GM23338 (cell line): ENCODE measurements around the gene NCOA7. TPM values are rescaled to one million over a fixed set of nuclear protein-coding genes. Genes with fewer than 3 reads are reported as not detected.

ENCODE experiments used
- ATAC-seq: fragments of 200-7000 bp; cut with Tn5 transposase; 3 replicates; pipeline ENCODE4 v1.9.1; 2020
- DNase-seq: peaks from one replicate; pipeline ENCODE4 v3.0.0-alpha.2; 2015; ENCODE audit warnings: low spot score
- H2AFZ ChIP-seq: fragments of 200-600 bp; sonication (generic); 2 replicates; pipeline ENCODE4 v1.8.0; 2016; ENCODE audit warnings: antibody characterized with exemption, mild to moderate bottlenecking, moderate library complexity
- H3F3A ChIP-seq: fragments of 200-600 bp; sonication (generic); replicated peaks from 2 replicates; pipeline ENCODE4 v1.8.0; 2017; ENCODE audit warnings: antibody characterized with exemption, mixed run types, low read depth
- H3K27ac ChIP-seq: fragments of 200-600 bp; sonication (generic); 2 replicates; pipeline ENCODE4 v1.6.1; 2016; ENCODE audit warnings: low read depth
- H3K27me3 ChIP-seq: fragments of 200-600 bp; sonication (generic); 2 replicates; pipeline ENCODE4 v1.8.0; 2016; ENCODE audit warnings: mild to moderate bottlenecking, mixed run types, moderate library complexity; ENCODE audit not compliant: insufficient read depth
- H3K36me3 ChIP-seq: fragments of 200-600 bp; sonication (generic); 2 replicates; pipeline ENCODE4 v1.8.0; 2016; ENCODE audit warnings: mild to moderate bottlenecking; ENCODE audit not compliant: insufficient read depth
- H3K4me1 ChIP-seq: fragments of 200-600 bp; sonication (generic); 2 replicates; pipeline ENCODE4 v1.8.0; 2016; ENCODE audit warnings: mild to moderate bottlenecking, moderate library complexity; ENCODE audit not compliant: insufficient read depth
- H3K4me2 ChIP-seq: fragments of 200-600 bp; sonication (generic); 2 replicates; pipeline ENCODE4 v1.7.1; 2017; ENCODE audit warnings: mixed run types
- H3K4me3 ChIP-seq: fragments of 200-600 bp; sonication (generic); 2 replicates; pipeline ENCODE4 v1.6.1; 2016; ENCODE audit warnings: mixed run types
- H3K79me2 ChIP-seq: fragments of 200-600 bp; sonication (generic); replicated peaks from 2 replicates; pipeline ENCODE4 v1.8.0; 2017; ENCODE audit warnings: mild to moderate bottlenecking; ENCODE audit not compliant: insufficient read depth
- H3K9me2 ChIP-seq: fragments of 200-600 bp; sonication (generic); 2 replicates; pipeline ENCODE4 v1.8.0; 2017; ENCODE audit not compliant: insufficient read depth
- H4K20me1 ChIP-seq: fragments of 200-600 bp; sonication (generic); replicated peaks from 2 replicates; pipeline ENCODE4 v1.8.0; 2017; ENCODE audit warnings: mild to moderate bottlenecking; ENCODE audit not compliant: insufficient read depth
- H3K27ac Mint-ChIP-seq: 2 replicates; pipeline ENCODE4 v1.8.0; 2020; ENCODE audit warnings: inconsistent platforms, mild to moderate bottlenecking, moderate library complexity, mixed read lengths
- H3K27me3 Mint-ChIP-seq: 3 replicates; pipeline ENCODE4 v1.8.0; 2022; ENCODE audit warnings: low read depth, mild to moderate bottlenecking, moderate library complexity, mixed read lengths, inconsistent platforms; ENCODE audit not compliant: insufficient read depth, poor library complexity
- H3K36me3 Mint-ChIP-seq: 3 replicates; pipeline ENCODE4 v1.8.0; 2021; ENCODE audit warnings: low read depth, mild to moderate bottlenecking, inconsistent platforms, moderate library complexity, mixed read lengths
- H3K4me1 Mint-ChIP-seq: 3 replicates; pipeline ENCODE4 v1.8.0; 2020; ENCODE audit warnings: mild to moderate bottlenecking, inconsistent platforms, mixed read lengths
- H3K4me3 Mint-ChIP-seq: 3 replicates; pipeline ENCODE4 v1.8.0; 2021; ENCODE audit warnings: moderate library complexity, mild to moderate bottlenecking, inconsistent platforms, mixed read lengths
- H3K9me3 Mint-ChIP-seq: 3 replicates; pipeline ENCODE4 v1.8.0; 2020; ENCODE audit warnings: moderate library complexity, mild to moderate bottlenecking, inconsistent platforms, mixed read lengths
- JUNB ChIP-seq: IDR thresholded peaks from one replicate; pipeline ENCODE4 v1.6.1; 2016; ENCODE audit warnings: antibody characterized with exemption; ENCODE audit not compliant: unreplicated experiment
- POLR2AphosphoS5 ChIP-seq: IDR thresholded peaks from 2 replicates; pipeline ENCODE4 v1.6.1; 2016; ENCODE audit warnings: antibody characterized with exemption, low read depth
- STAT1 ChIP-seq: IDR thresholded peaks from one replicate; pipeline ENCODE4 v1.6.1; 2016; ENCODE audit warnings: antibody characterized with exemption; ENCODE audit not compliant: unreplicated experiment
- ZNF331 ChIP-seq: fragments of 250-450 bp; sonication (Bioruptor Pico); IDR thresholded peaks from 2 replicates; pipeline ENCODE4 v1.5.0; 2020; ENCODE audit warnings: low read depth, mild to moderate bottlenecking, moderate library complexity
- polyA plus RNA-seq: library from polyadenylated mRNA; unstranded; fragments of >200 nt; fragmentation: Nextera tagmentation; extraction: Ambion mirVana; gene quantifications from 2 replicates; pipeline ENCODE4 v1.2.1, GENCODE V29; 2016
- total RNA-seq: library from RNA; depleted of rRNA; stranded (reverse); fragments of >200 nt; shearing (Covaris generic); gene quantifications from 2 replicates; pipeline ENCODE4 v1.2.3, GENCODE V29; 2014
- TF ChIP-seq, protein P1 (sequence below): IDR thresholded peaks from 2 replicates; pipeline ENCODE4 v1.6.1; 2016; ENCODE audit warnings: antibody characterized with exemption
- TF ChIP-seq, protein P2 (sequence below): fragments of 250-450 bp; sonication (Bioruptor Pico); IDR thresholded peaks from 2 replicates; pipeline ENCODE4 v1.5.0; 2020; ENCODE audit warnings: mild to moderate bottlenecking, moderate library complexity

NCOA7 gene
- total and polyA plus RNA-seq, 2 experiments from 2014 or later: 9.3 to 15.7 TPM

- H4K20me1 ChIP-seq: no peaks in the 10 kb centered on the region
- H3K27ac Mint-ChIP-seq: no peak overlapping the region
- no peak overlapping the region for H3K4me3 ChIP-seq
- H3K36me3 Mint-ChIP-seq: no peaks in the 10 kb centered on the region; the same call in 2 of the 3 replicates
- no peaks in the 10 kb centered on the region for H3K36me3 ChIP-seq
- ATAC-seq: no peak
- no peak overlapping the region for H3K4me2 ChIP-seq
- peaks cover 5% of the 10 kb centered on the region; the same call in 1 of the 2 replicates for H3K4me1 ChIP-seq
- H3K4me3 Mint-ChIP-seq: no peak overlapping the region
- no peaks in the 10 kb centered on the region for H3K9me3 Mint-ChIP-seq
- no peak overlapping the region for H2AFZ ChIP-seq
- H3K27me3 Mint-ChIP-seq: peaks cover 1% of the 10 kb centered on the region
- TF ChIP-seq POLR2AphosphoS5 (no peak), STAT1 (no peak), ZNF331 (CRISPR knock-in tag) (no peak), JUNB (no peak)
- TF ChIP-seq, protein P1, sequence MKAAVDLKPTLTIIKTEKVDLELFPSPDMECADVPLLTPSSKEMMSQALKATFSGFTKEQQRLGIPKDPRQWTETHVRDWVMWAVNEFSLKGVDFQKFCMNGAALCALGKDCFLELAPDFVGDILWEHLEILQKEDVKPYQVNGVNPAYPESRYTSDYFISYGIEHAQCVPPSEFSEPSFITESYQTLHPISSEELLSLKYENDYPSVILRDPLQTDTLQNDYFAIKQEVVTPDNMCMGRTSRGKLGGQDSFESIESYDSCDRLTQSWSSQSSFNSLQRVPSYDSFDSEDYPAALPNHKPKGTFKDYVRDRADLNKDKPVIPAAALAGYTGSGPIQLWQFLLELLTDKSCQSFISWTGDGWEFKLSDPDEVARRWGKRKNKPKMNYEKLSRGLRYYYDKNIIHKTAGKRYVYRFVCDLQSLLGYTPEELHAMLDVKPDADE: no peak
- TF ChIP-seq, protein P2, sequence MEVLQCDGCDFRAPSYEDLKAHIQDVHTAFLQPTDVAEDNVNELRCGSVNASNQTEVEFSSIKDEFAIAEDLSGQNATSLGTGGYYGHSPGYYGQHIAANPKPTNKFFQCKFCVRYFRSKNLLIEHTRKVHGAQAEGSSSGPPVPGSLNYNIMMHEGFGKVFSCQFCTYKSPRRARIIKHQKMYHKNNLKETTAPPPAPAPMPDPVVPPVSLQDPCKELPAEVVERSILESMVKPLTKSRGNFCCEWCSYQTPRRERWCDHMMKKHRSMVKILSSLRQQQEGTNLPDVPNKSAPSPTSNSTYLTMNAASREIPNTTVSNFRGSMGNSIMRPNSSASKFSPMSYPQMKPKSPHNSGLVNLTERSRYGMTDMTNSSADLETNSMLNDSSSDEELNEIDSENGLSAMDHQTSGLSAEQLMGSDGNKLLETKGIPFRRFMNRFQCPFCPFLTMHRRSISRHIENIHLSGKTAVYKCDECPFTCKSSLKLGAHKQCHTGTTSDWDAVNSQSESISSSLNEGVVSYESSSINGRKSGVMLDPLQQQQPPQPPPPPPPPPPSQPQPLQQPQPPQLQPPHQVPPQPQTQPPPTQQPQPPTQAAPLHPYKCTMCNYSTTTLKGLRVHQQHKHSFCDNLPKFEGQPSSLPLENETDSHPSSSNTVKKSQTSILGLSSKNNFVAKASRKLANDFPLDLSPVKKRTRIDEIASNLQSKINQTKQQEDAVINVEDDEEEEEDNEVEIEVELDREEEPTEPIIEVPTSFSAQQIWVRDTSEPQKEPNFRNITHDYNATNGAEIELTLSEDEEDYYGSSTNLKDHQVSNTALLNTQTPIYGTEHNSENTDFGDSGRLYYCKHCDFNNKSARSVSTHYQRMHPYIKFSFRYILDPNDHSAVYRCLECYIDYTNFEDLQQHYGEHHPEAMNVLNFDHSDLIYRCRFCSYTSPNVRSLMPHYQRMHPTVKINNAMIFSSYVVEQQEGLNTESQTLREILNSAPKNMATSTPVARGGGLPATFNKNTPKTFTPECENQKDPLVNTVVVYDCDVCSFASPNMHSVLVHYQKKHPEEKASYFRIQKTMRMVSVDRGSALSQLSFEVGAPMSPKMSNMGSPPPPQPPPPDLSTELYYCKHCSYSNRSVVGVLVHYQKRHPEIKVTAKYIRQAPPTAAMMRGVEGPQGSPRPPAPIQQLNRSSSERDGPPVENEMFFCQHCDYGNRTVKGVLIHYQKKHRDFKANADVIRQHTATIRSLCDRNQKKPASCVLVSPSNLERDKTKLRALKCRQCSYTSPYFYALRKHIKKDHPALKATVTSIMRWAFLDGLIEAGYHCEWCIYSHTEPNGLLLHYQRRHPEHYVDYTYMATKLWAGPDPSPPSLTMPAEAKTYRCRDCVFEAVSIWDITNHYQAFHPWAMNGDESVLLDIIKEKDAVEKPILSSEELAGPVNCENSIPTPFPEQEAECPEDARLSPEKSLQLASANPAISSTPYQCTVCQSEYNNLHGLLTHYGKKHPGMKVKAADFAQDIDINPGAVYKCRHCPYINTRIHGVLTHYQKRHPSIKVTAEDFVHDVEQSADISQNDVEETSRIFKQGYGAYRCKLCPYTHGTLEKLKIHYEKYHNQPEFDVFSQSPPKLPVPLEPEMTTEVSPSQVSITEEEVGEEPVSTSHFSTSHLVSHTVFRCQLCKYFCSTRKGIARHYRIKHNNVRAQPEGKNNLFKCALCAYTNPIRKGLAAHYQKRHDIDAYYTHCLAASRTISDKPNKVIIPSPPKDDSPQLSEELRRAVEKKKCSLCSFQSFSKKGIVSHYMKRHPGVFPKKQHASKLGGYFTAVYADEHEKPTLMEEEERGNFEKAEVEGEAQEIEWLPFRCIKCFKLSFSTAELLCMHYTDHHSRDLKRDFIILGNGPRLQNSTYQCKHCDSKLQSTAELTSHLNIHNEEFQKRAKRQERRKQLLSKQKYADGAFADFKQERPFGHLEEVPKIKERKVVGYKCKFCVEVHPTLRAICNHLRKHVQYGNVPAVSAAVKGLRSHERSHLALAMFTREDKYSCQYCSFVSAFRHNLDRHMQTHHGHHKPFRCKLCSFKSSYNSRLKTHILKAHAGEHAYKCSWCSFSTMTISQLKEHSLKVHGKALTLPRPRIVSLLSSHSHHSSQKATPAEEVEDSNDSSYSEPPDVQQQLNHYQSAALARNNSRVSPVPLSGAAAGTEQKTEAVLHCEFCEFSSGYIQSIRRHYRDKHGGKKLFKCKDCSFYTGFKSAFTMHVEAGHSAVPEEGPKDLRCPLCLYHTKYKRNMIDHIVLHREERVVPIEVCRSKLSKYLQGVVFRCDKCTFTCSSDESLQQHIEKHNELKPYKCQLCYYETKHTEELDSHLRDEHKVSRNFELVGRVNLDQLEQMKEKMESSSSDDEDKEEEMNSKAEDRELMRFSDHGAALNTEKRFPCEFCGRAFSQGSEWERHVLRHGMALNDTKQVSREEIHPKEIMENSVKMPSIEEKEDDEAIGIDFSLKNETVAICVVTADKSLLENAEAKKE (CRISPR knock-in tag): no peak
- no peaks in the 10 kb centered on the region for H3K27me3 ChIP-seq
- H3K9me2 ChIP-seq: no peaks in the 10 kb centered on the region
- no peak for DNase-seq
- H3K4me1 Mint-ChIP-seq: peaks cover 6% of the 10 kb centered on the region; the same call in 2 of the 3 replicates
- no peaks in the 10 kb centered on the region for H3F3A ChIP-seq
- no peaks in the 10 kb centered on the region for H3K79me2 ChIP-seq
- no peak overlapping the region for H3K27ac ChIP-seq
These were observed 96.6 kb downstream of the NCOA7 start for GRCh38 chr6:125887372-125887771.
